ENCODE measurements around the gene HOXC6. TPM values are rescaled to one million over a fixed set of nuclear protein-coding genes. Genes with fewer than 3 reads are reported as not detected.
A peak's percentile ranks its signal among the peaks of the same experiment; 100 is the strongest.

Gene HOXC6
- polyA plus RNA-seq, 3 donors: not detected

DNA sequence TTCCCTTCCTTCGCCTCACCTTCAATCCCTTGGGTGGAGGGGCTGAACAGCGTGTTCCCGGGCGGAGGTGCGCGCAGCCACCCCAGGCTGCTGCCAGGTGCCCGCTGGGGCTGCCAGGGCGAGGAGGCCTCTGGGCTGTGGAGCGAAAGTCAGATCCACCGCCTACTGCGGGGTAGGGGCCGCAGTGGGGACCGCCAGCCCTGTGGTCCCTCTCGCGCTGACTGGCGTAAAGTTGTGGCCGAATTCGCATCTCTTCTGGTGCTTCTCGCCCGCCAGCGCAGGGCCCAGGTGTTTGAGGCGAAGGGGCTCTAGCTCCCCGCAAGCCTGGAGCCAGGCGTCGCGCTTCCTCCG, 18.5 kb downstream of the HOXC6 start:
- Mint-ChIP-seq H3K27me3 (ENCODE audit: low read depth in 3 of 3) (peaks cover 99 to 100% (median 99%) of the 10 kb centered on the region in 3 donors), H3K4me3 (peak overlapping the region in 1 of 2 donors; percentile 77), H3K9me3 (peaks cover 0 to 26% (median 4%) of the 10 kb centered on the region in 7 donors), H3K27ac (no peak overlapping the region), H3K36me3 (peaks cover 0 to 5% of the 10 kb centered on the region in 2 donors), H3K4me1 (peaks cover 7% of the 10 kb centered on the region)
- Histone ChIP-seq H3K27me3 (ENCODE audit: control insufficient read depth in 2 of 2, insufficient read depth in 2 of 2, low read length in 2 of 2) (peaks cover 95 to 99% of the 10 kb centered on the region in 2 donors), H3K27ac (ENCODE audit: low read depth in 1 of 2, low read length in 2 of 2) (no peak overlapping the region), H3K4me1 (ENCODE audit: control insufficient read depth in 1 of 2, insufficient read depth in 2 of 2, low read length in 2 of 2) (no peaks in the 10 kb centered on the region), H3K9ac (ENCODE audit: insufficient read depth, low read length, poor library complexity, severe bottlenecking) (no peak overlapping the region), H3K36me3 (replicated peaks in 1 of 2; ENCODE audit: control insufficient read depth in 1 of 2, insufficient read depth in 2 of 2, low read length in 2 of 2) (no peaks in the 10 kb centered on the region), H3K4me3 (replicated peaks in 1 of 3; ENCODE audit: low read depth in 2 of 3, low read length in 3 of 3) (no peak overlapping the region), H2AFZ (ENCODE audit: insufficient read depth, low read depth, low read length, poor library complexity, severe bottlenecking) (no peak overlapping the region), H3K79me2 (ENCODE audit: insufficient read depth, low read length) (no peaks in the 10 kb centered on the region), H3K4me2 (replicated peaks; ENCODE audit: extremely low read depth, low read length, poor library complexity, severe bottlenecking) (no peak overlapping the region), H4K20me1 (ENCODE audit: insufficient read depth, low read length) (no peaks in the 10 kb centered on the region), H3K9me3 (replicated peaks in 1 of 2; ENCODE audit: control insufficient read depth in 1 of 2, insufficient read depth in 1 of 2, low read length in 2 of 2) (peaks cover 3 to 34% of the 10 kb centered on the region in 2 donors)
- TF ChIP-seq, protein P1, sequence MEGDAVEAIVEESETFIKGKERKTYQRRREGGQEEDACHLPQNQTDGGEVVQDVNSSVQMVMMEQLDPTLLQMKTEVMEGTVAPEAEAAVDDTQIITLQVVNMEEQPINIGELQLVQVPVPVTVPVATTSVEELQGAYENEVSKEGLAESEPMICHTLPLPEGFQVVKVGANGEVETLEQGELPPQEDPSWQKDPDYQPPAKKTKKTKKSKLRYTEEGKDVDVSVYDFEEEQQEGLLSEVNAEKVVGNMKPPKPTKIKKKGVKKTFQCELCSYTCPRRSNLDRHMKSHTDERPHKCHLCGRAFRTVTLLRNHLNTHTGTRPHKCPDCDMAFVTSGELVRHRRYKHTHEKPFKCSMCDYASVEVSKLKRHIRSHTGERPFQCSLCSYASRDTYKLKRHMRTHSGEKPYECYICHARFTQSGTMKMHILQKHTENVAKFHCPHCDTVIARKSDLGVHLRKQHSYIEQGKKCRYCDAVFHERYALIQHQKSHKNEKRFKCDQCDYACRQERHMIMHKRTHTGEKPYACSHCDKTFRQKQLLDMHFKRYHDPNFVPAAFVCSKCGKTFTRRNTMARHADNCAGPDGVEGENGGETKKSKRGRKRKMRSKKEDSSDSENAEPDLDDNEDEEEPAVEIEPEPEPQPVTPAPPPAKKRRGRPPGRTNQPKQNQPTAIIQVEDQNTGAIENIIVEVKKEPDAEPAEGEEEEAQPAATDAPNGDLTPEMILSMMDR (IDR thresholded peaks at IDR 0.05): no peak
- DNase-seq: no peak
- intact Hi-C loops (cut with micrococcal nuclease): no loop called here
- 11% methylated on average over 22 of the region's 27 CpGs for WGBS (ENCODE audit: insufficient coverage)

DNA sequence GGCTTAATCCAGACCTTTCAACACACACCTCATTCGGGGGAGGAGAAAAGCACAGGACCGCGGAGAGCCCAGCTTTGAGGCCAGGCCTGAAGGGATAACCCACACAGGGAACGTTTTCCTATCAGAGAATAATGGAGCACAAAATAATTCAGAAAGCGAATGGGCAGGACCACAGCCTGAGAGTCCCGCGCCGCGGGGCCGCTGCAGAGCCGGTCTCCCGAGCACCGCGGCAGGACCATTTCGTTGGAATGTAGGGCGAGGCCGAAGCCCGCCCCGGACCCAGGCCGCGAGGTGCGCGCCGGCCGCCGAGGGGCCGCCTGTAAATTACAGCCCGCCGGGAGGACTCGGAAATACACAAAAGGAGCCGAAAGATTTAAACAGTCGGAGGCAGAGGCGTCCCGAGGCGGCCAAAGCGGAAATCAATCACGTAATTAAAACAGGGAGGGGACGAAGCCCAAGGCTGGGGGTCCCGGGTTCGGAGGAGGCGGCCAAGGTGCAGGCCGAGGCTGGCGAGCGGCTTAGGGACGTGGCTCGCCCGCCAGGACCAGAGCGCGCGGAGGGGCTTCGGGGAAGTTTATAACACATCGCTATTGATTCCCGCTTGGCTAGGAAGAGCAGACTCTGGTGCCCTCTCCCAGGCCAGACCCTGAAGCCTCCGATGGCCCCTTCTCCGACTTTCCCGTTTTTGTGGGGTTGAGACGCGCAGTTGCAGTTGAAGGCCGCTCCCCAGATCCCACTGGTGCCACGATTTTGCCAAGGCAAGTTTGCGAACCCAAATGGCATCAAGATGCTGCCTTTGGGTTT, 19.1 kb downstream of the HOXC6 start:
- Histone ChIP-seq H3K36me3 (replicated peaks in 1 of 2; ENCODE audit: control insufficient read depth in 1 of 2, insufficient read depth in 2 of 2, low read length in 2 of 2) (no peaks in the 10 kb centered on the region), H3K27me3 (ENCODE audit: control insufficient read depth in 2 of 2, insufficient read depth in 2 of 2, low read length in 2 of 2) (peaks cover 98 to 100% of the 10 kb centered on the region in 2 donors), H3K9me3 (replicated peaks in 1 of 2; ENCODE audit: control insufficient read depth in 1 of 2, insufficient read depth in 1 of 2, low read length in 2 of 2) (peaks cover 3 to 36% of the 10 kb centered on the region in 2 donors), H2AFZ (ENCODE audit: insufficient read depth, low read depth, low read length, poor library complexity, severe bottlenecking) (no peak overlapping the region), H3K79me2 (ENCODE audit: insufficient read depth, low read length) (no peaks in the 10 kb centered on the region), H4K20me1 (ENCODE audit: insufficient read depth, low read length) (no peaks in the 10 kb centered on the region), H3K4me2 (replicated peaks; ENCODE audit: extremely low read depth, low read length, poor library complexity, severe bottlenecking) (no peak overlapping the region), H3K9ac (ENCODE audit: insufficient read depth, low read length, poor library complexity, severe bottlenecking) (no peak overlapping the region), H3K4me3 (replicated peaks in 1 of 3; ENCODE audit: low read depth in 2 of 3, low read length in 3 of 3) (no peak overlapping the region), H3K27ac (ENCODE audit: low read depth in 1 of 2, low read length in 2 of 2) (no peak overlapping the region), H3K4me1 (ENCODE audit: control insufficient read depth in 1 of 2, insufficient read depth in 2 of 2, low read length in 2 of 2) (no peaks in the 10 kb centered on the region)
- DNase-seq: no peak
- WGBS (ENCODE audit: insufficient coverage): 6% methylated on average over 61 of the region's 61 CpGs
- H3K4me3 Mint-ChIP-seq: peak overlapping the region in 1 of 2 donors; percentile 77
- intact Hi-C loops (cut with micrococcal nuclease): no loop called here
- H3K9me3 Mint-ChIP-seq: peaks cover 0 to 31% (median 4%) of the 10 kb centered on the region in 7 donors
- peaks cover 11% of the 10 kb centered on the region for H3K4me1 Mint-ChIP-seq
- H3K27ac Mint-ChIP-seq: no peak overlapping the region
- TF ChIP-seq, protein P1 (IDR thresholded peaks at IDR 0.05): no peak
- peaks cover 99 to 100% (median 99%) of the 10 kb centered on the region in 3 donors for H3K27me3 Mint-ChIP-seq (ENCODE audit: low read depth in 3 of 3)
- H3K36me3 Mint-ChIP-seq: peaks cover 0 to 7% of the 10 kb centered on the region in 2 donors

All from CD14-positive monocyte (primary cell).